ENCODE data around the gene DCP1B.

The DCP1B gene

GRCh38 chr12:1904875-1905274 is 99.4 kb downstream of the DCP1B start:
- TF ChIP-seq CTCF (IDR thresholded peaks at IDR 0.05; ENCODE audit: extremely low read depth, missing control alignments): no peak
- no peak for DNase-seq (ENCODE audit: low spot score)

DNA sequence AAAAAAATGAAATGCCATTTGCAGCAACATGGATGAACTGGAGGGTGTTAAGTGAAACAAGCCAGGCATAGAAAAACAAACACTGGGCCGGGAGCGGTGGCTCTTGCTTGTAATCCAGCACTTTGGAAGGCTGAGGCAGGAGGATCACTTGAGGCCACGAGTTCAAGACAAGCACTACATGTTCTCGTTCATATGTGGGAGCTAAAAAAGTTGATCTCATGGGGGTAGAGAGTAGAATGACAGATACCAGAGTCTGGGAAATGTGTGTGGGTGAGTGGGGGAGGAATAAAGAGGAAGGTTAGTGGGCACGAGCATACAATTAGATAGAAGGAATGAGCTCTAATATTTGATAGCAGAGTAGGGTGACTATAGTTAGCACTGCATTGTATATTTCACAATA is 107.3 kb downstream of the DCP1B start:
- DNase-seq (ENCODE audit: low spot score): no peak
- TF ChIP-seq CTCF (IDR thresholded peaks at IDR 0.05; ENCODE audit: extremely low read depth, missing control alignments): no peak

Data from GM20000 (cell line).